Activated B cell treated with CpG ODN at 0.5 μM for 24 hours (primary cell): ENCODE results near the gene DDX21. TPM values are rescaled to one million over a fixed set of nuclear protein-coding genes. Genes with fewer than 3 reads are reported as not detected.
"Not testable (repeated sequence)": the region's sequence is repeated elsewhere in the genome, so short reads cannot be mapped to it uniquely, and the experiment has no call there.

Source experiments
- ATAC-seq: fragments of 200-7000 bp; cut with Tn5 transposase; one replicate; pipeline ENCODE4 v1.10.0; 2021; ENCODE audit warnings: low read depth, mild to moderate bottlenecking, moderate library complexity
- CTCF ChIA-PET: fragments of 350-600 bp; sonication (Branson Sonifier 250); formaldehyde crosslinking; loops from one replicate; lab custom pipeline; 2021; ENCODE audit warnings: antibody characterized with exemption; lab: Charles Lee
- POLR2A ChIA-PET: fragments of 350-600 bp; sonication (Branson Sonifier 250); formaldehyde crosslinking; loops from one replicate; lab custom pipeline; 2021; ENCODE audit warnings: antibody characterized with exemption; lab: Charles Lee
- DNase-seq: peaks from one replicate; pipeline ENCODE4 v3.0.0; 2022
- H3K27ac Mint-ChIP-seq: one replicate; pipeline ENCODE4 v1.8.0; 2020; ENCODE audit warnings: mixed read lengths
- H3K27me3 Mint-ChIP-seq: one replicate; pipeline ENCODE4 v1.8.0; 2021; ENCODE audit warnings: mixed read lengths
- H3K36me3 Mint-ChIP-seq: one replicate; pipeline ENCODE4 v1.8.0; 2021; ENCODE audit warnings: low read depth, mixed read lengths
- H3K4me1 Mint-ChIP-seq: one replicate; pipeline ENCODE4 v1.8.0; 2021; ENCODE audit warnings: mixed read lengths
- H3K4me3 Mint-ChIP-seq: one replicate; pipeline ENCODE4 v1.8.0; 2020; ENCODE audit warnings: mild to moderate bottlenecking, mixed read lengths
- H3K9me3 Mint-ChIP-seq: one replicate; pipeline ENCODE4 v1.8.0; 2020; ENCODE audit warnings: mixed read lengths
- CTCF ChIP-seq: fragments of 200-600 bp; IDR thresholded peaks from one replicate; pipeline ENCODE4 v1.8.0; 2022; ENCODE audit warnings: antibody characterized with exemption, mild to moderate bottlenecking
- intact Hi-C: fragments of 100-400 bp; cut with micrococcal nuclease; formaldehyde crosslinking; loops from one replicate; pipeline ENCODE4 v1.15.1; 2024
- total RNA-seq: library from RNA; stranded (reverse); gene quantifications from 2 replicates; pipeline ENCODE4 v1.2.3, GENCODE V29; 2022

The DDX21 gene
- total RNA-seq, 1 donor from 2014 or later: 112 TPM

- ChIA-PET POLR2A (no interaction called here), CTCF (no interaction called here)
- H3K4me3 Mint-ChIP-seq: no peak overlapping the region
- no peak for TF ChIP-seq CTCF
- DNase-seq (no peak), ATAC-seq (no peak)
- no peaks in the 10 kb centered on the region for H3K27me3 Mint-ChIP-seq
- no peaks in the 10 kb centered on the region for H3K9me3 Mint-ChIP-seq
- peaks cover 49% of the 10 kb centered on the region for H3K4me1 Mint-ChIP-seq
- peaks cover 72% of the 10 kb centered on the region for H3K36me3 Mint-ChIP-seq
- peak overlapping the region; percentile 1 for H3K27ac Mint-ChIP-seq
- intact Hi-C loops: no loop called here
Observed at GRCh38 chr10:68959695-68960527, 3.9 kb downstream of the DDX21 start.

- no peak for TF ChIP-seq CTCF
- ChIA-PET POLR2A (no interaction called here), CTCF (no interaction called here)
- Mint-ChIP-seq H3K27me3 (no peaks in the 10 kb centered on the region), H3K4me1 (peaks cover 28% of the 10 kb centered on the region), H3K9me3 (no peaks in the 10 kb centered on the region), H3K4me3 (no peak overlapping the region), H3K27ac (no peak overlapping the region), H3K36me3 (peaks cover 79% of the 10 kb centered on the region)
- intact Hi-C loops: no loop called here
- DNase-seq: no peak
- no peak for ATAC-seq
Observed at GRCh38 chr10:68963151-68963550, 7.2 kb downstream of the DDX21 start.

- intact Hi-C loops: no loop called here
- ChIA-PET CTCF (no interaction called here), POLR2A (no interaction called here)
- peak overlapping the region; percentile 12 for H3K27ac Mint-ChIP-seq
- no peaks in the 10 kb centered on the region for H3K4me1 Mint-ChIP-seq
- no peak overlapping the region for H3K4me3 Mint-ChIP-seq
- TF ChIP-seq CTCF: no peak
- H3K9me3 Mint-ChIP-seq: no peaks in the 10 kb centered on the region
- ATAC-seq (no peak), DNase-seq (no peak)
- no peaks in the 10 kb centered on the region for H3K27me3 Mint-ChIP-seq
- H3K36me3 Mint-ChIP-seq: peaks cover 89% of the 10 kb centered on the region
Observed at GRCh38 chr10:68973975-68974374, 18.0 kb downstream of the DDX21 start.

- DNase-seq, intact Hi-C loops, H3K4me3 Mint-ChIP-seq, H3K27me3 Mint-ChIP-seq, H3K4me1 Mint-ChIP-seq, H3K27ac Mint-ChIP-seq, ATAC-seq, H3K9me3 Mint-ChIP-seq: not testable (repeated sequence)
- POLR2A ChIA-PET: interaction anchor here (0.7 kb wide), 1 partner anchor 87 kb away, joined by 4 read pairs; no protein-coding TSS in a partner anchor
- H3K36me3 Mint-ChIP-seq: peaks cover 88% of the 10 kb centered on the region
- CTCF ChIA-PET: interaction anchor here (0.7 kb wide), 1 partner anchor 327 kb away, joined by 4 read pairs; no protein-coding TSS in a partner anchor
Observed at GRCh38 chr10:68975936-68976473, 20.0 kb downstream of the DDX21 start.

- DNase-seq, CTCF ChIA-PET, H3K9me3 Mint-ChIP-seq, H3K4me3 Mint-ChIP-seq, H3K27ac Mint-ChIP-seq, H3K4me1 Mint-ChIP-seq, H3K27me3 Mint-ChIP-seq, ATAC-seq: not testable (repeated sequence)
- POLR2A ChIA-PET: interaction anchor here (1.1 kb wide), 1 partner anchor 24 kb away, joined by 3 read pairs; the partner anchor contains the start of gene DDX21
- intact Hi-C loops: loop anchor here (10.0 kb wide), 1 partner anchor 205 kb away; the partner anchor contains the start of gene SUPV3L1
- peaks cover 85% of the 10 kb centered on the region for H3K36me3 Mint-ChIP-seq
Observed at GRCh38 chr10:68979738-68980137, 23.8 kb downstream of the DDX21 start.

- Mint-ChIP-seq H3K4me1 (no peaks in the 10 kb centered on the region), H3K27me3 (no peaks in the 10 kb centered on the region), H3K36me3 (peaks cover 85% of the 10 kb centered on the region), H3K4me3 (no peak overlapping the region), H3K9me3 (no peaks in the 10 kb centered on the region), H3K27ac (no peak overlapping the region)
- intact Hi-C loops: loop anchor here (10.0 kb wide), 1 partner anchor 204 kb away; the partner anchor contains the start of gene SUPV3L1
- ChIA-PET POLR2A (interaction anchor here (0.9 kb wide), 1 partner anchor 23 kb away, joined by 3 read pairs; no protein-coding TSS in a partner anchor), CTCF (interaction anchor here (1.1 to 1.2 kb wide), 2 partner anchors 24 to 114 kb away, joined by 3 read pairs; no protein-coding TSS in a partner anchor)
- no peak for DNase-seq
- no peak for TF ChIP-seq CTCF
- no peak for ATAC-seq
Observed at GRCh38 chr10:68981074-68981473, 25.1 kb downstream of the DDX21 start.
